ENCODE results near the gene C19orf73.

DNA sequence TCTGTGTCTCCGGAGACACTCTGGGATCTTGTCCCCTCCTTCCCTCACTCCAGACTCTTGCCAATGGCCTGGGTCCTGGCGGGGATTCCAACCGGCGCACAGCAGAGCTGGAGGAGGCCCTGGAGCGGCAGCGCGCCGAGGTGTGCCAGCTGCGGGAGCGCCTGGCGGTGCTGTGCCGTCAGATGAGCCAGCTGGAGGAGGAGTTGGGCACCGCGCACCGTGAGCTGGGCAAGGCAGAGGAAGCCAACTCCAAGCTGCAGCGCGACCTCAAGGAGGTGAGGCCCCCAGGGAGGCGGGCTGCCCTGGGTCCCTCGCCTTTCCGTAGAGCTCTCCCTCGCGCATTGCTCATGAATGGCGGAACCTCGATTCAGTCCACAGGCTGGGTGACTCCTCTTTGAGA, 11.4 kb upstream of the C19orf73 start:
- no peak for TF ChIP-seq YY1 (IDR thresholded peaks at IDR 0.05; ENCODE audit: insufficient read depth, insufficient read length)
- TF ChIP-seq ZNF274 (IDR thresholded peaks at IDR 0.05; ENCODE audit: low read depth, low read length): no peak
- TF ChIP-seq SUZ12 (IDR thresholded peaks at IDR 0.05; ENCODE audit: extremely low read depth, insufficient read depth, insufficient read length): no peak

All from NT2/D1 (cell line).